ENCODE measurements around the gene CTBS.
"Not testable (repeated sequence)": the region's sequence is repeated elsewhere in the genome, so short reads cannot be mapped to it uniquely, and the experiment has no call there.

Gene CTBS

DNA sequence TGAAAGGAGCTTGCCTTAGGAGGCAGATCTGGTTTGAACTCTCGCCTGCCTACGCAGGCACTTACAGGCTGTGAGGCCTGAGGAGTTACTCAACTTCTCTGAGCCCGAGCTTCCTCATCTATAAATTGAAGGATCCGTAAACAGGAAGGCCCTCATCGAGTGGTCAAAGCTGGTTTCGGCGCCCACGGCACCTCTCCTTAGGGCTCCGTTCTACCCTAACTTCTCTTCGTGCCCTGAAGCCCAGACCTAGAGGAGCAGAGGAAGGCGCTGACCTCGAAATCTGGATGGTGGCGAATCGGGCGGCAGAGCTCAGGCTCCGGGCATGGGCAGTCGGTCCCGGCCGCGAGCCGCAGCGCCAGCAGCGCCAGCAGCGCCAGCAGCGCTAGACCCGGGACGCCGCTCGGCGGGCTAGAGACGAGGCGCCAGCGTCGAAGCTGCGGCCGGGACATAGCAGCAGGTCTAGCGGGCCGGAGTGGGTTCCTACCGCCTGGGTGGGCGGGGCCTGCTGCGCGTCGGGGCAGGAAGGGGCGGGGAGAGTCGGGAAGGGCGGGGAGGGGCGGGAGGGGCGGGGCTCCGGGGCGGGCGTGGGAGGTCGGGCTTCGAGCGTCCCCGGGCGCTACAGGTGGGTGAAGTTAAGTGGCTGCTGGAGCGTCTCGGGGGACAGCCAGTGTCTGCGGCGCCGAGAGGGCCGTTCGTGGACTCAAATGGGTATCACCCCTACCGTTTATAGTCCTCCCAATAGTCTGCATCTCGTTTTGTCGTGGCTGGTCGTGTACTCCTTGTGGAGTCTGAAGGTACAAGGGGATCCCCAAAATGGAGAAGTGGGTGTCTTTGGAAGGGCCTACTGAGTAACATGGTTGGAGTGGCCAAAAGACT lies at the start of gene CTBS:
Gene CTBS (minus strand): TSS at position 474 of the 876 bp plus-strand sequence. CDS start 25 bp downstream, at position 449.
- peak; percentile 69 to 80 for DNase-seq (ENCODE audit: extremely low read depth in 1 of 2, low read depth in 1 of 2)

GRCh38 chr1:84621553-84621952 lies 47.3 kb upstream of the CTBS start:
- DNase-seq (ENCODE audit: extremely low read depth in 1 of 2, low read depth in 1 of 2) = no peak

DNA sequence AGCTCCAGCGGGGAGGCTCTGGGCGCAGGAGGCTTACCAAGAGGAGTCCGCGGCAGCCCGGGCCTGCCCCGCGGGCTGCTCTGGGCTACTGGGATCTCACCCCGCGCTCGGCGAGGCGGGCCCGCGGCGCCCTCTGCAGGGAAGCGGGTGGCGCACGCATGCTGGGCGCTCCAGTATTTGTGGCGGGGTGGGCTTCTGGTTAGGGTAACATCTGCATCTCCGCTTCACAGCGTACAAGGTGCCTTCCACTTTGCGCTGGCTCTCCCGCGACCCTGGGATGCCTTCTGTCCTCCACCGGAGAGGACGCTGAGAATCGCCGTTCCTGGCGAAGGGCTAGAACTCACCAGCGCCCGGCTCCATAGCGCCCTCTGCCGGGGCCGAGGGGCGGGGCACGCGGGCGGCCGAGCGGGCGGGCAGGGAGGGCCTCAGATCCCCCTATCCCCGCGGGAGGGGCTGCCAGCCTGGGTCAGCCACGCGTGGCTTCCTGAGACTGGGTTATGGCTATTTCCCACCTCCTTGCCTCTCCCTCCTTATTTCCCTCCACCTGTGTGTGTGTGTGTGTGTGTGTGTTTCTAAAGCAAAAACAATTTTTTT lies 46.6 kb upstream of the CTBS start:
- peak; percentile 27 to 64 for DNase-seq (ENCODE audit: extremely low read depth in 1 of 2, low read depth in 1 of 2)

GRCh38 chr1:84619383-84620102 lies 45.3 kb upstream of the CTBS start:
- DNase-seq (ENCODE audit: extremely low read depth in 1 of 2, low read depth in 1 of 2) = no peak

GRCh38 chr1:84617349-84617748 lies 43.1 kb upstream of the CTBS start:
- no peak for DNase-seq (ENCODE audit: extremely low read depth in 1 of 2, low read depth in 1 of 2)

DNA sequence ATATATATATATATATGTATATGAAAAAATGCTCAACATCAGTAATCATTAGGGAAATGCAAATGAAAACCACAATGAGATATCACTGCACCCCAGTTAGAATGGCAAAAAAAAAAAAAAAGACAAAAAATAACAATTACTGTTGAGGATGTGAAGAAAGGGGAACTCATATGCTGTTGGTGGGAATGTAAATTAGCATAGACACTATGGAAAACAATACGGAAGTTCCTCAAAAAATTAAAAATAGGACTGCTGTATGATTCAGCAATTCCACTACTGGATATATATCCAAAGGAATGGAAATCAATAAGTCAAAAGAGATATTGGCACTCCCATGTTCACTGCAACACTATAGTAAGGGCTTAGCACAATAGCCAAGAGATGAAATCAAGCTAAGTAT lies 41.5 kb upstream of the CTBS start:
- no peak for DNase-seq (ENCODE audit: extremely low read depth in 1 of 2, low read depth in 1 of 2)

GRCh38 chr1:84613887-84614286 lies 39.6 kb upstream of the CTBS start:
- DNase-seq (ENCODE audit: extremely low read depth in 1 of 2, low read depth in 1 of 2) = no peak

- no peak for DNase-seq (ENCODE audit: extremely low read depth in 1 of 2, low read depth in 1 of 2)
Observed at GRCh38 chr1:84613026-84613425, 38.8 kb upstream of the CTBS start.

DNA sequence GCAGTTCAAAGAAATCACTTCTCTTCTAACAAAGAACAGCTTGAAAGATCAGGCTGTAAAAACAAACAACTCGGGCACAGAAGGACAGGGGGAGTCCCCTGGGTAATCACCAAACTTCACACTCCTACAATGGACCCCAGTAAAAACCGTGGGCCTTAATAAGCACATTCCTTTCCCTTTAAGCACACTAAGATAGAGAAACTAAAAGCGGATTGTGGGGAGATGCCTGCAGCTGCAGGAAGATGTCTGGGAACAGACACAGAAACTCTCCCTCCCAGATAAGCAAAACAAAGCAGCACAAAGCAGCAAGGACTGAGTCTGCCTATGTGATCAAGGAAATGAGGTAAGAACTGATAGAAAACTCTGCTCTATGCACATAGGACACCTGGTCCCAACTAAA lies 37.6 kb upstream of the CTBS start:
- DNase-seq (ENCODE audit: extremely low read depth in 1 of 2, low read depth in 1 of 2) = no peak

DNA sequence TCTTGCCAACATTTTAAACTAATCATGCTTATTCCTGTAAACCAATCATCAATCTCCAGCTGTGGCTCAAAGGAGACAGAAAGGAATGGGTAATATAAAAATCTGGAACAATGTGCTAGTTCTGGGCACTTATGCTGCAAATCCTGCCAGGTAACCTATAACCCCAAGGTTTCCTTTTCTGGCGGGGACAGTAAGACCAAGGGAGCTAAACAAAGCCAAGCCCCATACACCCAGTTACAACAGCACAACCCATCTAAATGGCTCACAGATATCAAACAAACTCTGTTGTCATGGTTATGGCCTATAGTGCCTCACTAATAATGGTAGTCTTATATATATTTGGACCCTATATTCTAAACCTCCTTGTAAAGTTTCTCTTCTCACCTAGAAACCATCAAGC lies 36.9 kb upstream of the CTBS start:
- DNase-seq (ENCODE audit: extremely low read depth in 1 of 2, low read depth in 1 of 2) = no peak

DNA sequence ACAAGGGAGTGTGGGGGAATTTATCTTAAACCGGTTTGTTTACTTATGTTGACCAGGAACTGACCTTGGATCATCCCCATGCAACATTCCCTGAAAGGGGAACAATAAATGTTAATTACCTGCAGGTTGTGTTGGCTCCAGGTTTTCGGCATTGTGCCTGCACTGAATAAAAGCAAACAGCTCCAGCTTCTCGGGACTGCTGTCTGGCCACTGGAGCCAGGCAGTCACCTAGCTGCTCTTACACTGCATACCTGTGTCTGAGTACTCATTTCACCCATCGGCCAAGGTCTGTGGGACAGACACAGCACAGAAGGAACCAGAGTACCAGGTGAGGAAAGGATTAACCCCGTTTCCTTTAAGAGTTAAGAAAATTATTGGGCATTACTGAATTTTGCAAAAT lies 32.7 kb upstream of the CTBS start:
- DNase-seq (ENCODE audit: extremely low read depth in 1 of 2, low read depth in 1 of 2) = no peak

GRCh38 chr1:84605157-84605556 lies 30.9 kb upstream of the CTBS start:
- DNase-seq (ENCODE audit: extremely low read depth in 1 of 2, low read depth in 1 of 2) = no peak

DNA sequence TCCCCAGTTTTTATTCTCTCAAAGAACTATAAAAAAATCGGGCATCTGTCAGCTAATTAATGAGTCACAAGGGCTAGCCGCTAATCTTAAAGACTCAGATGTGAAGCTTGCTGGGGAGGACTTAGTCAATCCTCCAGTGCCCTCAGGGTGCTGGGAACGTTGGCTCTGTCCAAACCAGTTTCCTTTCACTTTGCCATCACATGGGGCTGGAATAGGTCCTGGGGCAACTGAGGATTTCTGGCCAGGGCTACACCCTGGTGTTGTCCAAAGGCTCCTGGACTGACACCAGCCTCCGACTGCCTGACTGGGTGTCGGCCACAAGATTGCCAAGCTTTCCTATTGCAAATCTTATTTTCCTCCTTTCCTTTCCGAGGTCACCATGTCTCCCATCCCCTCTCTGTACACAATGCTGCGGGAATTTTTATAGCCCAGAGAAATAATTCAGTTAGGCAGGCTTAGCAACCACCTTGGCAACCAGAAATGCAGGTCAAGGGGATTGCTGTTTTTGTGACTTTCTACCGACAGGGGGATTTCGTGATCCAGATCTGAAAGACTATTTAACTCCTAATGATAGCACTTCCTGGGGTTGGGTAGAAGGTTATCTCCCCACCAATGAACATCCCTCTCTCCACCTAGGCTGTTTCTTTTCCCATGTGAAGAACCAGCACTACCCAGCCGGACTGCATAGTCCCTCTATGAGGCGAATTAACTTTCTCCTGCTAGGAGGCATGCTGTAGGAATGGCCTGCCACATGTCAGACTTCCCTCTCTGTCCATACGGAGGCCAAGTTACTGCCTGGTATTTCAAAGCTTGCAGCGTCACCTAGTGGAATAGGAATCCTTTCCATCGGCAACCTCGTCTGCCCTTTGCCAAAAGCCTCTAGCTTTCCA lies 29.9 kb upstream of the CTBS start:
- DNase-seq (ENCODE audit: extremely low read depth in 1 of 2, low read depth in 1 of 2) = no peak

- no peak for DNase-seq (ENCODE audit: extremely low read depth in 1 of 2, low read depth in 1 of 2)
Observed at GRCh38 chr1:84603223-84603622, 29.0 kb upstream of the CTBS start.

DNA sequence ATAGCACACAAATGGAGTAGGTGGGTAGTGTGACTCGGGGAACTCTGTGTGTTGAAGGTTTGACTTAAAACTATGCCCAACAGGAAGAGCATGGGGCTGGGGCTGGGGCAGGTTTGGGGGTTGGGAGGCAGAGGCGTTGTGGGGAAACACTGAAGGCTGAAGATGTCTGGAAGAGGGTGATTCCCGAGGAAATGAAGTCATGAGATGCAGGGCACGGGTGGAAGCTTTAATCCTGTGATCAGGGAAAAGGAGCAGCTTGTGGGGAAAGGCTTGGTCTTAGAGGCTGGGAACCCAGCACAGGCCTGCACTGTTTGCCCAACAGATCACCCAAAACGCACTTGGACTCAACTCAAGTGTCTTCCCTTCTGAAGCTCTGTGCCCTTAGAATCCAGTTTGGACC lies 26.6 kb upstream of the CTBS start:
- no peak for DNase-seq (ENCODE audit: extremely low read depth in 1 of 2, low read depth in 1 of 2)

DNA sequence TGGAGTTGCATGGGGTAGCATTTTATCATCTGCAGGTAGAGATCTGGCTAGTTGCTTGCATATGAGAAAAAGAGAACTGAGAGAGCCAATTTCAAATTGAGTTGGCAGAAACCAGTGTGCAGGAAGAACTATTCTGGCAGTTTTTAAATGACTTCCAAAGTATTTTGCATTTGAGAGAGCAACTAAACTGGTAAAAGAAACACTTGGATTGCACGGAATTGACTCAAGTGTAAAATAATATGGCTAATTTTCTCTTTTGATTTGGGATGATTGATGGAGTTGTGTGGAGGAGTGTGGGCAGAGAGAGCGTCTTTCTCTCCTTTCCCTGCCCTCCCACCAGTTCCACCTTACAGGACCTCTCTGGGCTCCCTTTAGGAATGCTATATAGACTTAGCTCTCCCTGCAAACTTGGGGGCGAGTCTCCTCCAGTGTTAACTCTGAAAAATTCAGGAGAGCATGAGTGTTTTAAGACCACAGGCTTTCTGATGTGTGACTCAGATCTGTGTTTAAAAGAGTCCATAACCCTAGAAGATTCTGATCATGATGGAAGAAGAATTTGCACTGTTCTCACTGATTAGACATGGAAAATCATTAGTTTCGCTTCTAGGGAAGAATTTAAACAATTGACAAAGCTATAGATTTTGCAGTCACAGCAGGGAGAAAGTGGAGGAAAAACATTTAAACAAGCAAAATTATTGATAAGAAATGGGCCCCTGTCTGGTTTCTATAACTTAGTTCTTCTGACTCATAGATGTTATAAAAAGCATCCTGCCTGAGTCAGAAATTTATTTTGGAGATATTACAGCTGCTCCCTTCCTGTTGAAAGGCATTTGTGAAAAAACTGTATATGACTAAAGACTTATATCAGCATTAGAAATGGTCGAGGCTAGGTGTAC lies 24.9 kb upstream of the CTBS start:
- no peak for DNase-seq (ENCODE audit: extremely low read depth in 1 of 2, low read depth in 1 of 2)

DNA sequence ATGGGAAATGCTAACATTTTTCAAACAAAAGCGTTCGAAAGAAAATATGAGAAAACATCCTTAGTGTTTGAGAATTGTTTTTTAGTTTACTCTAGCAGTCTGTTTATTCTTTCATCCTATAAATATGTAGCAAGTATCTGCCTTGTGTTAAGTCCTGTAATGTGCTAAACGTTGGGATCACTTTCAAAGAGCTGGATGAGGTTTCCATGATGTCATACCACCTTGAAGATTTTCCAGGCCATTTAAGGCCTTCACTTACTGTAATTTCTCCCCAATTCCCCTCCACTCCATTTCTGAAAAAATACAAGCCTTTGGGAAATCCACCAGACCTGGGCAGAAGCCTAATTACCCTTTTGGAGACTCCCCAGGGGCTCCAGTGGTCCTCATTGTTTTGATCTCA lies 24.2 kb upstream of the CTBS start:
- no peak for DNase-seq (ENCODE audit: extremely low read depth in 1 of 2, low read depth in 1 of 2)

DNA sequence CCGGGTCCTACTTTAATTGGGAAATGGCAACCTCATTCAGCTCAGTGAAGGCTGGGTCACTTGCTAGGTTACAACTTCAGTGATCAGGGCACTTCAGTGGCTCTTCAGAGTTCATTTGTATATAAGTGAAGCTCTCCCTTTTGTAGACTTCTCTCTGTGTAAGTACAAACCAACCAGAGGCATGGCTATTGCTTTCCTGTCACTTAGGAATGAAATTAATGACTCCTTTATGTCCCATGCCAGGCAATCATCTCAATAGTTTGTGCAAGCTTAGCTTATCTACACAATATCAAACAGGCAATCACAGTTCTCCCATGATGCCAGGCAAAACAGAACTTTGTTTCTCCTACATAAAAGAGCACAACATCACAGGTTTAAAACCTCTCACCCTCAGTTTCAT lies 22.8 kb upstream of the CTBS start:
- no peak for DNase-seq (ENCODE audit: extremely low read depth in 1 of 2, low read depth in 1 of 2)

- DNase-seq (ENCODE audit: extremely low read depth in 1 of 2, low read depth in 1 of 2) = not testable (repeated sequence)
Observed at GRCh38 chr1:84594959-84595358, 20.7 kb upstream of the CTBS start.

GRCh38 chr1:84587099-84587498 lies 12.9 kb upstream of the CTBS start:
- DNase-seq (ENCODE audit: extremely low read depth in 1 of 2, low read depth in 1 of 2) = no peak

Data from activated CD8-positive, alpha-beta memory T cell treated with anti-CD3 and anti-CD28 coated beads for 1 hour (primary cell).